OCI-M2 (cell line): Measurements from ENCODE around the gene CYP4F11.
"Not testable (repeated sequence)": the region's sequence is repeated elsewhere in the genome, so short reads cannot be mapped to it uniquely, and the experiment has no call there.

Experiments
- DNase-seq: peaks from one replicate; lab custom pipeline; 2025; ENCODE audit not compliant: unreplicated experiment; lab: John Stamatoyannopoulos, UW

CYP4F11 gene

GRCh38 chr19:15885167-15885566 lies 49.2 kb downstream of the CYP4F11 start:
- DNase-seq: no peak

GRCh38 chr19:15883329-15883728 lies 51.0 kb downstream of the CYP4F11 start:
- not testable (repeated sequence) for DNase-seq

GRCh38 chr19:15874821-15875474 lies 59.4 kb downstream of the CYP4F11 start:
- no peak for DNase-seq

GRCh38 chr19:15873771-15874170 lies 60.6 kb downstream of the CYP4F11 start:
- not testable (repeated sequence) for DNase-seq

GRCh38 chr19:15871570-15871969 lies 62.8 kb downstream of the CYP4F11 start:
- no peak for DNase-seq

- no peak for DNase-seq
Measured at GRCh38 chr19:15869873-15870272, 64.5 kb downstream of the CYP4F11 start.

GRCh38 chr19:15869109-15869555 lies 65.2 kb downstream of the CYP4F11 start:
- peak; percentile 29 for DNase-seq

GRCh38 chr19:15866636-15867035 lies 67.7 kb downstream of the CYP4F11 start:
- DNase-seq: no peak

- no peak for DNase-seq
Measured at GRCh38 chr19:15864824-15865223, 69.5 kb downstream of the CYP4F11 start.

GRCh38 chr19:15863272-15863671 lies 71.1 kb downstream of the CYP4F11 start:
- DNase-seq: no peak

GRCh38 chr19:15862444-15862843 lies 71.9 kb downstream of the CYP4F11 start:
- no peak for DNase-seq
